ENCODE results near the gene ARMC8.

DNA sequence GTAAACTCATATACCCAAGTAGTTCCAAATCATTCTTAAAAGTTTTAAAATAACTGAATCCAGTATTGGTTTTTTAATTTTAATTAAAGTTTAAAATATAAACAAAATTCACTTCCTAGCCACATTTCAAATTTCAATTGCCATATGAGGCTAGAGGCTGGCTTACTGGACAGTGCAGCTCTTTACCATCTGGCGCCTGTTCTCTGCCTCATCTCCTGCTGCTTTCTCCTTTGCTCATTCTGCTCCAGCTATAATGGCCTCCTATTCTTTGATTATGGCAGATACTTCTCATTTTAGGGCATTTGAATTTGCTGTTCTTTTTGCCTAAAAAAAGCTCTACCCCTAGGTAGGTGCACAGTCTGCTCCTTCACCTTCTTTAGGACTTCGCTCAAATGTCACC, 19.1 kb downstream of the ARMC8 start:
- TF ChIP-seq, protein P1, sequence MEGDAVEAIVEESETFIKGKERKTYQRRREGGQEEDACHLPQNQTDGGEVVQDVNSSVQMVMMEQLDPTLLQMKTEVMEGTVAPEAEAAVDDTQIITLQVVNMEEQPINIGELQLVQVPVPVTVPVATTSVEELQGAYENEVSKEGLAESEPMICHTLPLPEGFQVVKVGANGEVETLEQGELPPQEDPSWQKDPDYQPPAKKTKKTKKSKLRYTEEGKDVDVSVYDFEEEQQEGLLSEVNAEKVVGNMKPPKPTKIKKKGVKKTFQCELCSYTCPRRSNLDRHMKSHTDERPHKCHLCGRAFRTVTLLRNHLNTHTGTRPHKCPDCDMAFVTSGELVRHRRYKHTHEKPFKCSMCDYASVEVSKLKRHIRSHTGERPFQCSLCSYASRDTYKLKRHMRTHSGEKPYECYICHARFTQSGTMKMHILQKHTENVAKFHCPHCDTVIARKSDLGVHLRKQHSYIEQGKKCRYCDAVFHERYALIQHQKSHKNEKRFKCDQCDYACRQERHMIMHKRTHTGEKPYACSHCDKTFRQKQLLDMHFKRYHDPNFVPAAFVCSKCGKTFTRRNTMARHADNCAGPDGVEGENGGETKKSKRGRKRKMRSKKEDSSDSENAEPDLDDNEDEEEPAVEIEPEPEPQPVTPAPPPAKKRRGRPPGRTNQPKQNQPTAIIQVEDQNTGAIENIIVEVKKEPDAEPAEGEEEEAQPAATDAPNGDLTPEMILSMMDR (IDR thresholded peaks at IDR 0.05), result no peak
- TF ChIP-seq POLR2A (IDR thresholded peaks at IDR 0.05), result no peak
- TF ChIP-seq EP300 (IDR thresholded peaks at IDR 0.05), result no peak
- no peak for TF ChIP-seq POLR2AphosphoS5 (IDR thresholded peaks at IDR 0.05)

Measured in stomach (tissue), 4 donors.